GM12875 (cell line): ENCODE results near the gene GADL1.

Experiments
- H3K4me3 ChIP-seq: one replicate; pipeline ENCODE4 v1.5.1; 2011; ENCODE audit warnings: low read depth, low read length, control low read depth
- CTCF ChIP-seq: IDR thresholded peaks from 2 replicates; pipeline ENCODE4 v1.5.1; 2011; ENCODE audit warnings: low read depth, mild to moderate bottlenecking, control low read depth, inconsistent platforms, low read length, moderate library complexity, borderline replicate concordance; ENCODE audit not compliant: insufficient read depth

GADL1 gene

GRCh38 chr3:30742796-30743619 is 151.5 kb downstream of the GADL1 start:
- TF ChIP-seq CTCF, result no peak

DNA sequence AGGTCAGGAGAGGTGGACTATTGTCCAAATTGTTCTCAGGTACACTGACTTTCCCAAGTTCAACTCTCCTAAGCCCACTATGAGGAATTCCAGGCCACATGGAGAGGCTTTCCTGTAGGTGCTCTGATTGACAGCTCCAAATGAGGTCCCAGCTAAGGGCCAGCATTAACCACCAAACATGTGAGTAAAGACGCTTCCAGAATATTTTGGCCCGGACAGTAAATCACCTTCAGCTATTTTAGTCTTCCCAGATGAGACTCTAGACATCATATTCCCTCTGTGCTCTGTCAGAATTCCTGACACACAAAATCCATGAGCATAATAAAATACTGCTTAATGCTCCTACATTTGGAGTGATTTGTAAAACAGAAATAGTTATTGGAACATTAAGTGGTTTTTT is 152.6 kb downstream of the GADL1 start:
- TF ChIP-seq CTCF, result no peak
- no peak overlapping the region for H3K4me3 ChIP-seq

More at GRCh38 chr3:30742796-30743619, 151.5 kb downstream of the GADL1 start:
- no peak overlapping the region for H3K4me3 ChIP-seq

- no peak for TF ChIP-seq CTCF
- H3K4me3 ChIP-seq, result no peak overlapping the region
These were observed 155.9 kb downstream of the GADL1 start for GRCh38 chr3:30738605-30739004.

DNA sequence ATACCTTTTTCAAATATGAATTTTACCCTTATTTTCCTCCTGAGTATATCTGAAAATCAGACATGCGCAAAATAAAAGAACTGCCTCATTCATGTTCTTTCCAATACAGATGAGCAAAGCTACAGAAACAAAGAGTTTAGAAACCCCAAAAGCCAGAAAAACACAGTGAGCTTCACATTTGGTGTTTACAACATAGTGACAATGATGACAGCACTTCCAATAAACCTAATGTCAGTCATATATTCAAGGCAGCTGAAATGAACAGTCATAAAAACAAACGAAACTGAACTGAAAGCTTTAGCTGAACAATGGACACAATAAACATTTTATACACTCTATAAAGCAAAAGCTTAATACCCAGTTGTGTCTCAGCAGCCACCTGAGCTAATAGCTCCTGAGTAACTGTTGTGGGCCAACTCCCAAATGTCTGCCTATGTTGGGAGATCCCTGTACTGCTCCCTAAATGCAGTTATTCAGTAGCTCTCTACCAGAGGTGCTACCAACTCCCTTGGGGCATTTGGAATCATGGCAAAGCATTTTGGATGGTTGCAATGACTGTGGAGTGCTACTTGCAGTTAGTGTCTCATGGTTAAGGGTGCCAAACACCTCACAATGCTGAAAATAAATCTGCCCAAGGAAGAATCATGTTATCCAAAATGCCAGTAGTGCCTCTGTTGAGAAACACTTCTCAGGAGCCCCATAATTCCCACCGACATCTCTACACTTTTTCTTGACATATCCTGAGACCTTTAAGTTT is 156.5 kb downstream of the GADL1 start:
- TF ChIP-seq CTCF, result no peak
- H3K4me3 ChIP-seq, result no peak overlapping the region

GRCh38 chr3:30733696-30734095 is 160.8 kb downstream of the GADL1 start:
- TF ChIP-seq CTCF, result no peak
- H3K4me3 ChIP-seq, result no peak overlapping the region

- H3K4me3 ChIP-seq, result no peak overlapping the region
- TF ChIP-seq CTCF, result no peak
These were observed 161.3 kb downstream of the GADL1 start for GRCh38 chr3:30733209-30733608.
